ENCODE measurements around the gene CCDC146.

- TF ChIP-seq CTCF (conservative IDR thresholded peaks at IDR 0.05) (no peak), ZFX (IDR thresholded peaks at IDR 0.05) (no peak)
Observed at GRCh38 chr7:77248154-77248553, 125.7 kb downstream of the CCDC146 start.

Data from C4-2B (cell line).